HPDE6-E6E7 (cell line): ENCODE results near the gene CCDC187.
"Not testable (repeated sequence)": the region's sequence is repeated elsewhere in the genome, so short reads cannot be mapped to it uniquely, and the experiment has no call there.

ENCODE experiments used
- DNase-seq: peaks from one replicate; pipeline ENCODE4 v3.0.0; 2011; ENCODE audit warnings: missing footprints; ENCODE audit errors: extremely low spot score

Gene CCDC187

DNA sequence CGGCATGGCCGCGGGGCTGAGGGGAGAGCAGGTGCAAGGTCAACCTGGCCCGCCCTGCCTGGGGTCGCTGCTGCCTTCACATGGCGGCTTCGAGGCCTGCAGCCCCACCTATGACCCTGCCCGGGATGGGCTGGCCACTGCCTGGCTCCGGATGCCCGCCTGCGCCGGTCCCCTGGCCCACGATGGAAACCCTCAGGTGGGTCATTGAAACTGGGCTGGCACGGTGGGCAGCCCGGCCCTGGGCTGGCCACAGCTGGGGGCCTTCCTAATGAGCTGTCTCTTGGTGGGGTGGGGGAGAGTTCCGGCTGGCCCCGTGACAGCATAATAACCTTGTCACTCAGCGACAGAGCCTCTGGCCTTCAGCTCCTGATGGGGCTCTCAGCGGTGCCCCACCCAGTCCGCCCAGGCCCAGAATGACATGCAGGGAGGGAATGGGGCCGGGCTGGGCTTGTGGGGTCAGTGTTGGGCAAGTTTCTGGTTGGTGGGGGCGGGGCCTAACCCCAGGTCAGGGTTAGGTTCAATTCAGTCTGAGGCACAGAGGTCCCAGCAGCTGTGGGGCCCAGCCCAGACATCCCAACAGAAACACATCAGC lies at the start of gene CCDC187:
TSS of gene CCDC187 (minus strand) at position 270 of the 592 bp plus-strand sequence. CDS start at position 6, 264 bp downstream.
- DNase-seq: no peak

DNA sequence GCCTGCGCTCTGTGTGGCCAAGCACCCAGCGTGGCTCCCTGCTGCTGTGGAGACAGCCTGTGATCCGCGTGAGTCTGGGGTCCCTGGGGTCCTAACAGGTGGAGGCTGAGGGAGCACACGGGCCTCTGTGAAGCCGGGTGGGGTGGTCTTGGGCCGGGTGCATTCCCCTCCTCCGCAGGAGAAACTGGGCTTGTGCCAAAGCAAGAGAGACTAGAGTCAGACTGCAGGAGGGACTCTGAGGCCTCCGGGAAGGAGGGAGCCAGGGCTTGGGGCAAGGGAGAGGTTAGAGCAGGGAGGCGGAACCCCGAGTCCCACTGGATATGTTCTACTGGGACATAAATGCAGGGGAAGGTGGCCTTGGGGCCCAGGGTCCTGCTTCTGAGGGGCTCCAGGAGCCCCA lies 49.2 kb upstream of the CCDC187 start:
- no peak for DNase-seq

DNA sequence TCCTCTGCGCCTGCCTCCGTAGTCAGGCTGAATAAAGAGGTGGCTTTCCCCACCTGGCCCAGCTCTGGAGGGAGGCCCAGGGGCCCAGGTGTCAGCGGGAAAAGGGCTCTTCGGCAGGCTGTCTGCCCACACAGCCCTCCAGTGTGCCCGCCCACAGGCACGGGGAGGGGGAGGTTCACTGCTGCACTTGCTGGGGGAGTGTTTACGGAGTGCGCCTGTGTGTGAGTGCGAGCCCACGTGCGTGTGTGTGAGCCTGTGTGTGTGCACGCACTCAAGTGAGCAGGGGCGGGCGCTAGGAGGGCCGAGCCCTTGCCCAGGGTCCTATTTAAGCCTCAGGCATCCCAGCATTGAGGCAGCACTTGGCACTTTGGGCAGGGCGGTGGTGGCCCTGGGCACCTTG lies 48.8 kb upstream of the CCDC187 start:
- no peak for DNase-seq

DNA sequence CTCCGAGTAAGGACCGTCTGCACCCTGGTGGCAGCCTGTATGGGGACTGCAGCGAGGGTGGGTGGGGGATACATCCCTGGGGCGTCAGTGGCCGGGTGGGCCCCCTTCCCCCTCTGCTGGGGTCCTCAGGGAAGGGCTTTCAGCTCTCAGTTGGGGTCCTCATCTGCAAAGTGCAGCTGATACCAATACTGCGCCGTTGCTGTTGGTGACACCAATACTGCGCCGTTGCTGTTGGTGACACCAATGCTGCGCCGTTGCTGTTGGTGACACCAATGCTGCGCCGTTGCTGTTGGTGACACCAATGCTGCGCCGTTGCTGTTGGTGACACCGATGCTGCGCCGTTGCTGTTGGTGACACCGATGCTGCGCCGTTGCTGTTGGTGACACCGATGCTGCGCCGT lies 48.0 kb upstream of the CCDC187 start:
- DNase-seq: not testable (repeated sequence)

DNA sequence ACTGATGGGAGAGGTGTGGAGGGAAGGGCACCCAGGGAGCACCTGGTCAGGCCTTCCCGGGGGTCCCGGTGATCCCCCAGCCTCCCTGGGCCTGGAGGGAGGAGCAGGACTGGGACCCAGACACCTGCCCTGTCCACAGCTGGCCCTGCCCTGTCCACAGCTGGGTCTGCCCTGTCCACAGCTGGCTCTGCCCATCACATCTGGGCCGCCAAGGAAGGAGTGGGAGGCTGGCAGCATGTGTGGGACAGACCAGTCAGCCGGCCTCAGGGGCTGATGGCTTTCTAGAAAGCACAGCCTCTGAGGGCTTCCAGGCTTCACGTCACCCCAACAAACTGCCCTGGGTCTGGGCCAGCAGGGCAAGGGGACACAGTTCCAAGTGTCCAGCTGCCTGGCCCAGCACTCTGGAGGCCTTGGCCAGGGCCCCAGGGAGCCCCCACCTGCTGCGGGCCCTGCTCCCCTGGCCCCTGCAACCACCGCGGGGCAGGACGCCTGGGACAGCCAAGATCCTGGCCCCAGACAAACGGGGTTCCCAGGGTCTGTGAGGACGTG lies 47.4 kb upstream of the CCDC187 start:
- no peak for DNase-seq

DNA sequence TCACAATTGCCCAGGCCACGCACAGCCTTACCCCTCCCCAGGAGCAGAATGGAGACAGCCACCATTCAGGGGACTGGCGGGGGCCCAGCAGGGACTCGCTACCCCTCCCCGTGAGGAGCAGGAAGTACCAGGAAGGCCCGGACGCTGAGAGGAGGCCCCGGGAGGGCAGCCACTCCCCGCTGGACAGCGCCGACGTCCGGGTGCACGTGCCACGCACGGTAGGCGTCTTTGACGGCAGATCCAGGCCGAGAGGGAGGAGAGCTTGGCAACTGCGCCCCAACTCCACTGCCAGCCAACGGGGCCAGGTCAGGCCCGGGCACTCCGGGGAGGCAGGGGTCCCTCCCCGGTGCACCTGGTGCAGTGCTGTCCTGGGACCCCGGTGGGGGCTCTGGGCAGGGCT lies 45.7 kb upstream of the CCDC187 start:
- no peak for DNase-seq

DNA sequence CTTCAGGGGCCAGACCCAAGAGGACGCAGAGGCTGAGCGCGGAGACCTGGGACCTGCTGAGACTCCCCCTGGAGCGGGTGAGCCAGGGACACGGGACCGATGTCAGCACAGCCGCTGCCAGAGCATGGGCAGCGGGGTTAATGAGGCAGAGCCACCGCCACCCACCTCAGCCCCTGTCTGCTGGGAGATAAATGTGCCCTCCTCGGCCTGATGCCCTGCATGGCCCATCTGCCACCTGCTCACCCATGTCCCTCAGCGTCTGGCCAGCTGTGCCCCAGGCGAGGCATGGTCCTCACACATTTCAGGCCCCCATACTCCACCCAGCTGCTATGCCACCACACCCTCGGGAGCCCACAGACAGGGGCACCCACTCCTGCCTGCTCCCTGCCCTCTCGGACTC lies 44.8 kb upstream of the CCDC187 start:
- no peak for DNase-seq

DNA sequence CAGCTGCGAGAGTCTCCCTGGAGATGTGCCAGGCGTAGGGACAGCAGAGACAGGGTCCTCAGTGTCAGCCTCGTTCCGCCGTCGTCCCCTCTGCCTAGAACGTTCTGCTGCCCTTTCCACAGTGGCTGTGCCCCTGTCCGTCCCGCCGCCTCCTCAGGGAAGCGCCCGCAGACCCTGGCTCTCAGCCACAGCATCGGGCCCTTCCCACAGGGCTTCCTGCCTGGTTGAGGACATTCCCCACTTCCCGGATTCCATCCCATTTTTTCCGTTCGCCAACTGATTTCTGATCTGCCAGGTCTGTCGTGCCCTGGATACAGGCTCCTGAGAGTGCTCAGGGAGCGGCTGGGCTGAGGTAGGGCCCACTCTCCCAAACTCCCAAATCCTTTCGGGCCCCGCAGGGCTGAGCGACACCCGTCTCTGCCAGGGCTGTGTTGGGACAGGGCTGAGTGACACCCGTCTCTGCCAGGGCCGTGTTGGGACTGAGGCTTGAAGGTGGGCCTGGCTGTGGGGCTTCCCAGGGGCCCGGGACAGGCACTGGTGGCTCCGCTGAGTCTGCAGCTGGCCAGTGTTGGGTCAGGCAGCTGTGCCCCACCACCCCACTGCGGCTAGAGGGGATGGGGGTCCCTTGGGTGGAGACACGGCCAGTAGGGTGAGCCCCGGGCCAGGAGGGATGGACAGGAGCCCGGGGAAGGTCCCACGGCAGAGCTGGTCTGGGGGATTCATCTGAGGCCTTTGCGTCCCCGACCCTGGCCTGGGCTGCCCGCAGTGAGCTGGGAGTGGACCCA lies 43.8 kb upstream of the CCDC187 start:
- no peak for DNase-seq

DNA sequence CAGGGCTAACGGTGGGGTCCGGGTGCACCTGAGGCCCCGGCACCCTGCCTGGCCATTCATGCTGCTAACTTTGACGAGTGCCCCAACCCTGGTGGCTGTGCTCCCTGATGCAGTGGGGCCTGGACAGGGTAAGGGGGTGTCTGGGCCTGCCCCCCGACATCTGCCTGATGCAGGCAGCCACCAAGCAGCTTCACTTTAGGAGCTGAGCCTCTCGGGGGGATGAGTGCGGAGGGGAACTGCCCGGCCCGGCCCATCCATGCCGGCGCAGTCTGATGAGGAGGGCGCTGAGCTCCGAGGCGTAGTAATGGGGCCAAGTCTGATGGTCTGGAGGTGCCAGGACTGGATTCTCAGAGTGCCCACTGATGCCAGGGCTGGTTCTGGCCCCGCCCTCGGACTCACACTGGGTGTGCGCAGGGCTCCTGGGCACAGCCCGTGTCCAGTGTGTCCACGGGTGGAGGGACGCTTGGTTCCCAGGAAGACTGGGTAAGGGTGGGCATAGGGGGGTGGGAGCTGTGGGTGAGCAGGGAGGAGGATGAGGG lies 43.1 kb upstream of the CCDC187 start:
- DNase-seq: no peak

DNA sequence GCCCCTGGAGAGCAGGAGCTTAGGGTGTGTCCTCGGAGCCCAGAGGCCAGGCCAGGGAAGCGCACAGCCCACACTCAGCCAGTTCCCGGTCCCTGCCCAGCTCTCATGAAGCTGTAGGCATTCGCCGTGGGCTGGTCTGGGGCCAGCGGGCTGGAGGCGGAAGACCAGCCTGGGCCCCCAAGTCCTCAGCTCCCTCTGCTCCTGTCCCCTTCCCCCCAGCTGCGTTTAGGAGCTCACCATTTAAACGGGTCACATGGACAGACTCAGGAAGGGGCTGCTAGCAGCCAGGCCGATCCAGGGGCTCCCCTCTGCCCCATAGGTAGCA lies 42.2 kb upstream of the CCDC187 start:
- DNase-seq: no peak

DNA sequence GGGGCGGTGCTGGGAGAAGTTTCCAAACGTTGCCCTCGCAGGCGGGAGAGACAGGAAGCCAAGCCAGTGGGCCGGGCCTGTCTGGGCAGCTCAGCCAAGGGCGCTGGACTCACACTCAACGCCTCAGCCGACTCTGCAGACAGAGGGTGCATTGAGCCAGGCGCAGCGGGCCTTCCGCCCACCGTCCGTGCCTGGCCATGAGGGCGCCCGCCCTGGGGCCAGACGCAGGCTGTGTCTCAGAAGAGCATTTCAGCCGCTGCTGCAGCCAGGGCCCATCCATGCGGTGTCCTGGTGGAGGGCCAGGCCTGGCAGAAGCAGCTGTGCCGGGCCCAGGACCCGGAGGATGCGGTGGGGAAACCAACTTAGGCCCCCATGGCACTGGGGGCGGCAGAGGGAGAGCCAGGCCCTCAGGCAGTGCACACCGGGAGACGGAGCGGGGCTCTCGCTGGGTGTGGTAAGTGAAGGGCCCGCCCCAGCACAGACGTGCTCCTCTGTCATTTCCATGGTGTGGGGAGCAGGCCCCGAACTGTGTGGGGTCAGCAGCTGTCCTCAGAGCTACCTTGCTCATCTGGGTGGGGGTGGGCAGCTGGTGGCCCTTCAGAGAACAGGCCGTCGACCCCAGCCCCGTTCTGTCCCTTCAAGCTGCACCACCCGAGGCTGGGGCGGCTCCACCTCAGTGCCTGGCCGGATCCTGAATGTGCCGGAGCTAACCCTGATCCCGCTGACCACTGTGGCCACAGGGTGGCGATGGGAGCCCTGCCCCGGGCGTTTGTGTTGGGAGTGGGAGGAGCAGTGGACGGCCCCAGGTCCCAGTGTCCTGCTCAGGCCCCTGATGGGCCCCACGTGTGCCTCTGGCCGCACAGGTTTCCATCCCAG lies 41.6 kb upstream of the CCDC187 start:
- no peak for DNase-seq

DNA sequence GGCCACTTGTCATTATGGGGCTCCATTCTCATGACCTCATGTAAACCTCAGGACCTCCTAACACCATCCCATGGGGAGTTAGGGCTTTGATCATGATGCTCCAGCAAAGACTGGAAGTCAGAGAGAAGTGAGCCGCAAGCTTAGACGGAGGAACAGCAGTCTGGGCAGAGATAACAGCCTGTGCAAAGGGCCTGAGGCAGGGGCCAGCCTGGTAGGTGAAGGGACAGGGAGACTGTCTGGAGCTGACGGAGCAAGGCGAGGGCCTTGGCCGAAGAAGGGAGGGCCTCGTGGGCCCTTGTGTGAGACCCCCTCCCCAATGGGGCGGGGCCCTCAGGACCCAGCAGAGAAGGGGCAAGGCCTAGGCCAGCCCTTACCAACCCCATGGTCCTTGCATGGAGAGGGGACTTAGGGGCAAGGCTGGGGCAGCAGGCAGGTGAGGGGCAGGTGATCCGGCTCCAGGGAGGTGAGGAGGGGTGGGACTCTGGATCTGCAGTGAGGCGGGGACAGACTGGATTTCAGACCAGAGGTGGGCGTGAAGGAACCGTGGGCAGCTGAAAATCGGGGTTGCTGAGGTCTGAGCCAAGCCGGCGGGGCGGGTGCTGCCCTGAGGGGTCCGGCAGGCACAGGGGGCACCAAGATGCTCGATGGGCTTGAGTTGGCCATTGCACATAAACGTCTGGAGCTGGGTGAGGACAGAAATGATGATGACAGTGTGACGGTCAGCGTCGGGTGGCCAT lies 40.8 kb upstream of the CCDC187 start:
- no peak for DNase-seq

DNA sequence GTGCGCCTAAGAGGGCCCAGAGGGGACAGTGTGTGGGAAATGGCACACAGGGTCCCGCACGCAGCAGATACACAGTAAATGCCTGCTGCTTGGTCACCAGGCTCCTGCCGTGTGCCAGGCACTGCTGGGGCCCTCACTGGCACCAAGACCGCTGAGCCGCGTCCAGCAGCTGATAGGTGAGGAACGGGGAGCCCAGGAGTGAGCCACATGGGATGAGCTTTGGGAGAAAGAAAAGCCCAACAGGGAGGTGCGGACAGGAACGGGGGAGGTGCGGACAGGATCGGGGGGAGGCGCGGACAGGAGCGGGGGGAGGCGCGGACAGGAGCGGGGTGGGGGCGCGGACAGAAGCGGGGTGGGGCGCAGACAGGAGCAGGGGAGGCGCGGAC lies 40.0 kb upstream of the CCDC187 start:
- no peak for DNase-seq

DNA sequence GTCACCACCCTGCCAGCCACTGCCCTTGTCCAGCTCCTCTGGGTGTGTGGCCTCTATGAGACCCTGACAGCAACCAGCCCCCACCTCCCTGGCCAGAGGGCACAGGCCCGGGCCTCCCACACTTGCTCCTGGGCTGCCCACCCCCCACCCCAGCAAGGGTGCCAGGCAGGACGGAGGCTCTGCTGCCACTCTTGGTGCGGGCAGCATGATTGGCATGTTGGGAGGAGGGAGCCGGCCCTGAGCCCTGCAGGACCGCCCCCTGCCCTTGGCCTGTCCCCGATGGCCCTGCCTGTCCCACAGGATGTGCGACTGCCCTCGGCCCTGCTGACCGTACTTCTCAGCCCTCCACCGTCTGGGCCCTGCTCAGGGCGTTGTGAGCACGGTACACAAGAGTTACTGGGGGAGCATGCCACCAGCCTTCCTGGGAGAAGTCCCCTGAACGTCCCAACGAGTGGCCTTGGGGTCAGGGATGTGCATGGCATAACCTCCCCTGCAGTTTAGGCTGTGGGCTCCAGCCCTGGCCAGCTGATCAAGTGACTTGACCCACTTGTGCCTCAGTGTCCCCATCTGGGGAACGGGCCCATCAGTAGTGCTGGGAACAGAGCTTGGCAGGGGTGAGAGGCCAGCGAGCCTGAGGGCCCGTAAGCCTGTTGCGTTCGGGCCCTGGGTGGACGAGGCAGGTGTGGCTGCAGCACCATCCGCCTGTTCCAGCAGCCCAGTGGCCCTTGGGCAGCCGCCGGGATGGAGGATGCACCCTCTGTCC lies 39.4 kb upstream of the CCDC187 start:
- no peak for DNase-seq

DNA sequence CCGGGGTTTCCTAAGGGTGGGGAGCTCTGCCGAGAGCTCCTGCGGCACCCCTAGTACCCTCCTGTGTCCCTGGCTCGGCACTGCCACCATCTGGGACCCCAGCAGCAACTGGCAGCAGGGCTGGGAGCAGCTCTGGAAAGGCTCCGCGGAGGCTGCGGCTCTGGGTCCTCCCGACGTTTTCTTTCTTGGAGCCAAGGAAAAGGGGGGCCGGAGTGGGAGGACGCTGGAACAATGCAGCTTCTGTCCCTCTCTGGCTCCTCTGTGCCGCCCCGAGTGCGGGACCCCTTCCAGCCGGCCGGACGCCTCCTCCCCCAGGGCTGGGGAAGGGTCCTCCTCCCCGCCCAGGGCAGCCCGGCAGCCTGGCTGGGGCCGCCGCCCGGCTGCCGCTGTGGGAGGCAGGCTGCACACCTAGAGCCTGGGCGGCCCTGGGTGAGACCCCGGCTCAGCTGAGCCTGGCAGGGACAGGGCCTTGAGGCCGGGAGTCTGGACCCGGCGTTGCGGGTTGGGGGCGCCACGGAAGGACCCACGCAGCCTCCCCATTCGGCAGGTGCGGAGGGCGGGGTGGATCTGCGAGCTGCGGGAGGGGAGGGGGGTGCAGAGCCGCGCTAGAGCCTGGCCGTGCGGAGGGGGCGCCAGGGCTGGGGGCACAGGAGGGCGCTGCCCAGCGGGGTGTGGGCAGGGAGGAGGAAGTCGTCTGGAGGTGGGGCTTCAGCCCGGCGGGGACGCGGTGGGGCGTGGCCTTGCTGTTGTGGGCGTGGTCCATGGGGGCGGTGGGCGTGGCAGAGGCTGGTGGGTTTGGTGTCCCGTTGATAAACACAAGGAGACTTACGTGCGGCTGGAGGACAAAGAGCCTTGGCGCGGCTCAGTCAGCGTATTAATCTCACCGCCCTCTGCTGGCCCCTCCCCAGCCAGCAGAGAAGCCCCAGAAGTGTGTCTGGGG lies 38.6 kb upstream of the CCDC187 start:
- DNase-seq: peak; percentile 79

DNA sequence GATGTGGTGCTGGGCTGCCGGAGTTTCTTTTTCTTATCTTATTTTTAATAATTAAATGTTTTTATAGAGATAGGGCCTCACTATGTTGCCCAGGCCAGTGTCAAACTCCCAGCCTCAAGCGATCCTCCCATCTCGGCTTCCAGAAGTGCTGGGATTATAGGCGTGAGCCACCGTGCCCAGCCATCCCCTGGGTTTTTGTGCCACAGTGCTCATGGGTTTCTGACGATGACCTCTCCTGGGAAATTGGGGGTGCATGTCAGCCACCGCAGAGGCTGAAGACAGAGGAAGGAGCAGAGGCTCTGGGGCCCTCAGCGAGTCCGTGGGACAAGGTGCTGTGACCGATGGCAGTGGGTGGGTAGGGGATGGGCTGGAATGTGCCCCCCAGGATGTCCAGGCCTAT lies 37.9 kb upstream of the CCDC187 start:
- no peak for DNase-seq

DNA sequence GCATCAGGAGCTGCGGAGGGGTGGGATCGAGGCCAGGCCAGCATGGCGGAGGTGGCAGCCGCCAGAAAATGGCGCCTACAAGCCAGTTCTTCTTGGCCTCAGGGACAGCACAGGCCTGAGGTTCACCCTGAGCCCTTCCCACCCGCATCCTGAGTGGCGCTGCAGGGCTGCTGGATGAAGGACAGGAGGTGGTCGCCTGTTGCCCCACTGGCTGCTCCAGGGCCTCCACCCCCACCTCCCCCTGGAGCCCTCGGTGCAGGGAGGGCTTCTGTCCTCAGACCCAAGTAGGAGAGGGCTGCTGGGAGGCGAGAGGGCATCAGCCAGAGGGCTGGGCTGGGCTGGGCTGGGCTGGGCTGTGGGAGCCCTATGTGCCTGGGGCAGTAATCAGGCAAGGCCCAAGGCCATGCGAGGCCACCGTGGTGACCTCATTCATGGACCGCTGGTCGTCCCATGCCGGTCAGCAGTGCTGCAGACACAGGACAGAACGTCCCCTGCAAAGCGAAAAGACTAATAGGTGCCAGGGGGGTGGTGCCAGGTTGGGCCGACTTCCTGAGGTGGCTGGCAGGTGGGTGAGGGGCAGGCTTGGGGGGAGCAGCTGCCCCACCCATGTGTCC lies 37.3 kb upstream of the CCDC187 start:
- no peak for DNase-seq

DNA sequence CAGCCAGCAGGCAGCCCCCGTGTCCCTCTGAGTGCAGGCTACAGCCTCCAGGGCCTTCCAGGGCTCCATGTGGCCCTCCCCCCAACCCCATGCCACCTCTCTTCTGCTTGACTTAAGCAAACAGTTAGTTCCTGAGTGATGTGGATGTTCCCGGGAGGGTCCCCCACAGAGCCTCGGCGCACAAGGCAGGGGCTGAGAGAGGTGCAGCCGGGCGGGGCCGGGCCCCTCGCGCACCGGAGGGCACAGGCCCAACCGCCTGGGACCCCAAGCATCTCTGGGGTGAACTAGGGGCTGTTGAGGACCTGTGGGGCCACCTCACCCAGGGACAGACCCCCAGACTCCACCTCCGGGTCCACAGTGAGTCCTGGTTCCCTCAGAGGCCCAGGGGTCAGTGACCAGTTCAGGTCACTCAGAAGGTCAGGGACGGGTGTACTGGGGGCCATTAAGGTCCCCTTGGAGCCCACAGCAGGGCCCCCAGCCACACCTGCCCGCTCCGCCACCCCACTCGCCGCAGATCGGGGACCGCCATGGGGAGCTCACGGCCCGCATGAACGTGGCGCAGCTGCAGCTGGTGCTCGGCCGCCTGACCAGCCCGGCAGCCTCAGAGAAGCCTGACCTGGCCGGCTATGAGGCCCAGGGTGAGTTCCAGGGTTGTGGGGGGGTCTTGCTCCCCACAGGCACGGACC lies 36.6 kb upstream of the CCDC187 start:
- no peak for DNase-seq

DNA sequence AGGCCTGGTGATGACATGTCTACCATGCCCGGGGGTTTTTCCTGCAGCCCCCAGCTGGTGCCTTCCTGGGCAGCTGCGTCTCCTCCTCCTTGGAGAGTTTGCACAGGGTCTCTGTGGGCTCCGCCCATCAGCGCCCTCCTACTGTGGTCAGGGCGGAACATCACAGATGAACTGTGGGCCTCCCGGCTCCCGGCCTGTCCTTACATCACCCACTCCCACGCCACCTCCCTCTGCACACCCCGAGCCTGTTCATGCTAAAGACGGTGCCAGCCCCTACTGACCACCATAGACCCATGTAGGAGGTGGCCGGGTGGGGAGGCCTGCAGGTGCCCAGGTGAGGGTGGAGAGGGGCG lies 36.0 kb upstream of the CCDC187 start:
- DNase-seq: no peak
